Measurements from ENCODE around the gene EPG5. TPM values are rescaled to one million over a fixed set of nuclear protein-coding genes. Genes with fewer than 3 reads are reported as not detected.

The EPG5 gene
- total RNA-seq, 1 experiment from 2014 or later = 12.9 TPM

- no peak overlapping the region for H3K27ac ChIP-seq (ENCODE audit: low read length)
- DNase-seq (ENCODE audit: low read depth, low spot score) (no peak), ATAC-seq (no peak)
- H3K4me1 ChIP-seq (ENCODE audit: control insufficient read depth, insufficient read depth, low read length) = no peaks in the 10 kb centered on the region
- in situ Hi-C loops (cut with HindIII; ENCODE audit: low pct_unique_long_range_greater_than_20kb, low sequenced_read_pairs) = no loop called here
- no peaks in the 10 kb centered on the region for H3K27me3 ChIP-seq (ENCODE audit: control insufficient read depth, insufficient read depth, low read length)
- BruUV-seq (replicated peaks) = no TSS peak
- no peaks in the 10 kb centered on the region for H3K9me3 ChIP-seq (ENCODE audit: control insufficient read depth, insufficient read depth, low read depth, low read length)
- intact Hi-C loops (cut with micrococcal nuclease; ENCODE audit: unreplicated experiment) = no loop called here
- ChIA-PET CTCF (no interaction called here), POLR2A (no interaction called here)
- H3K4me3 ChIP-seq (ENCODE audit: low read depth in 2 of 2, low read length in 2 of 2) = no peak overlapping the region
- H3K36me3 ChIP-seq (ENCODE audit: control insufficient read depth, insufficient read depth, low read length) = no peaks in the 10 kb centered on the region
- no peak for TF ChIP-seq TCF7L2 (IDR thresholded peaks at IDR 0.05; ENCODE audit: low read depth, low read length)
- no peak for TF ChIP-seq REST (IDR thresholded peaks at IDR 0.05; ENCODE audit: insufficient read depth in 1 of 2, low read depth in 2 of 2, low read length in 1 of 2)
- TF ChIP-seq SIN3A (IDR thresholded peaks at IDR 0.05; ENCODE audit: borderline replicate concordance, insufficient read depth, low read depth, low read length) = no peak
- no peak for TF ChIP-seq CTCF (IDR thresholded peaks at IDR 0.05)
- TF ChIP-seq POLR2AphosphoS5 (IDR thresholded peaks at IDR 0.05; ENCODE audit: low read depth, low read length) = no peak
Measured at GRCh38 chr18:46001074-46001473, 33.9 kb upstream of the EPG5 start.

- ATAC-seq = no peak
- intact Hi-C loops (cut with micrococcal nuclease; ENCODE audit: unreplicated experiment) (no loop called here), in situ Hi-C loops (cut with HindIII; ENCODE audit: low pct_unique_long_range_greater_than_20kb, low sequenced_read_pairs) (no loop called here)
- H3K36me3 ChIP-seq (ENCODE audit: control insufficient read depth, insufficient read depth, low read length) = no peaks in the 10 kb centered on the region
- DNase-seq (ENCODE audit: low read depth, low spot score) = no peak
- TF ChIP-seq SIN3A (IDR thresholded peaks at IDR 0.05; ENCODE audit: borderline replicate concordance, insufficient read depth, low read depth, low read length) = no peak
- TF ChIP-seq TCF7L2 (IDR thresholded peaks at IDR 0.05; ENCODE audit: low read depth, low read length) = no peak
- TF ChIP-seq CTCF (IDR thresholded peaks at IDR 0.05) = no peak
- TF ChIP-seq POLR2AphosphoS5 (IDR thresholded peaks at IDR 0.05; ENCODE audit: low read depth, low read length) = no peak
- no peak for TF ChIP-seq REST (IDR thresholded peaks at IDR 0.05; ENCODE audit: insufficient read depth in 1 of 2, low read depth in 2 of 2, low read length in 1 of 2)
- POLR2A ChIA-PET = no interaction called here
- no peak overlapping the region for H3K27ac ChIP-seq (ENCODE audit: low read length)
- H3K4me1 ChIP-seq (ENCODE audit: control insufficient read depth, insufficient read depth, low read length) = no peaks in the 10 kb centered on the region
- no peak overlapping the region for H3K4me3 ChIP-seq (ENCODE audit: low read depth in 2 of 2, low read length in 2 of 2)
- BruUV-seq (replicated peaks) = no TSS peak
- H3K27me3 ChIP-seq (ENCODE audit: control insufficient read depth, insufficient read depth, low read length) = no peaks in the 10 kb centered on the region
- CTCF ChIA-PET = no interaction called here
- no peaks in the 10 kb centered on the region for H3K9me3 ChIP-seq (ENCODE audit: control insufficient read depth, insufficient read depth, low read depth, low read length)
Measured at GRCh38 chr18:45999536-45999935, 32.4 kb upstream of the EPG5 start.

All from Panc1 (cell line).